ENCODE results near the gene EVI5L. TPM values are rescaled to one million over a fixed set of nuclear protein-coding genes. Genes with fewer than 3 reads are reported as not detected.

The EVI5L gene
- total and polyA plus RNA-seq, 2 of the 13 experiments (the other 11 are each of a cell fraction or from before 2014, with no cell fraction given): 1.7 to 2.4 TPM

GRCh38 chr19:7829561-7830271, at the start of gene EVI5L (continued):
- TF ChIP-seq ZNF788 (CRISPR knock-in tag; IDR thresholded peaks at IDR 0.05; ENCODE audit: borderline replicate concordance) (peak; percentile 34; the same call in 1 of the 2 replicates), ZBTB1 (CRISPR knock-in tag; IDR thresholded peaks at IDR 0.05; ENCODE audit: borderline replicate concordance) (no peak), UBTF (CRISPR knock-in tag; IDR thresholded peaks at IDR 0.05) (no peak), THAP9 (CRISPR knock-in tag; IDR thresholded peaks at IDR 0.05; ENCODE audit: borderline replicate concordance) (peak; percentile 83; the same call in 1 of the 2 replicates), GMEB1 (CRISPR knock-in tag; IDR thresholded peaks at IDR 0.05; ENCODE audit: borderline replicate concordance) (peak; percentile 79), SOX13 (IDR thresholded peaks at IDR 0.05) (no peak), SOX13 (CRISPR knock-in tag; conservative IDR thresholded peaks at IDR 0.05 in 1 of 2, IDR thresholded peaks at IDR 0.05 in 1 of 2) (no peak), TBX2 (CRISPR knock-in tag; IDR thresholded peaks at IDR 0.05; ENCODE audit: borderline replicate concordance) (0 out of 2 replicates have a peak, but pooled peaks have one; percentile 33), ZNF740 (CRISPR knock-in tag; IDR thresholded peaks at IDR 0.05) (peak; percentile 92), HMG20B (CRISPR knock-in tag; conservative IDR thresholded peaks at IDR 0.05) (no peak), NR1H2 (CRISPR knock-in tag; IDR thresholded peaks at IDR 0.05; ENCODE audit: borderline replicate concordance, low read depth) (no peak), MXD3 (CRISPR knock-in tag; IDR thresholded peaks at IDR 0.05) (0 out of 2 replicates have a peak, but pooled peaks have one; percentile 18), SOX6 (IDR thresholded peaks at IDR 0.05) (no peak), SOX6 (CRISPR knock-in tag; IDR thresholded peaks at IDR 0.05) (0 out of 2 replicates have a peak, but pooled peaks have one; percentile 18), RFXANK (CRISPR knock-in tag; IDR thresholded peaks at IDR 0.05) (0 out of 2 replicates have a peak, but pooled peaks have one; percentile 67), ZBTB8A (CRISPR knock-in tag; IDR thresholded peaks at IDR 0.05; ENCODE audit: borderline replicate concordance, low read depth) (no peak), HCFC1 (IDR thresholded peaks at IDR 0.05; ENCODE audit: low read depth, low read length) (no peak; the same call in 1 of the 2 replicates), CBFB (CRISPR knock-in tag; IDR thresholded peaks at IDR 0.05) (no peak), ERF (CRISPR knock-in tag; IDR thresholded peaks at IDR 0.05) (peak; percentile 23; the same call in 1 of the 2 replicates), PAX8 (CRISPR knock-in tag; IDR thresholded peaks at IDR 0.05; ENCODE audit: borderline replicate concordance) (no peak), GZF1 (CRISPR knock-in tag; IDR thresholded peaks at IDR 0.05) (no peak), MAX (IDR thresholded peaks at IDR 0.05) (0 out of 2 replicates have a peak, but pooled peaks have one; percentile 40)
